A204.1 (cell line): ENCODE results near the gene IRS1.
"Not testable (repeated sequence)": the region's sequence is repeated elsewhere in the genome, so short reads cannot be mapped to it uniquely, and the experiment has no call there.

Experiments
- FAIRE-seq: peaks from 2 replicates; lab custom pipeline; 2012; peaks lifted over from hg19 to GRCh38; lab: Jason Lieb, UNC

The IRS1 gene

DNA sequence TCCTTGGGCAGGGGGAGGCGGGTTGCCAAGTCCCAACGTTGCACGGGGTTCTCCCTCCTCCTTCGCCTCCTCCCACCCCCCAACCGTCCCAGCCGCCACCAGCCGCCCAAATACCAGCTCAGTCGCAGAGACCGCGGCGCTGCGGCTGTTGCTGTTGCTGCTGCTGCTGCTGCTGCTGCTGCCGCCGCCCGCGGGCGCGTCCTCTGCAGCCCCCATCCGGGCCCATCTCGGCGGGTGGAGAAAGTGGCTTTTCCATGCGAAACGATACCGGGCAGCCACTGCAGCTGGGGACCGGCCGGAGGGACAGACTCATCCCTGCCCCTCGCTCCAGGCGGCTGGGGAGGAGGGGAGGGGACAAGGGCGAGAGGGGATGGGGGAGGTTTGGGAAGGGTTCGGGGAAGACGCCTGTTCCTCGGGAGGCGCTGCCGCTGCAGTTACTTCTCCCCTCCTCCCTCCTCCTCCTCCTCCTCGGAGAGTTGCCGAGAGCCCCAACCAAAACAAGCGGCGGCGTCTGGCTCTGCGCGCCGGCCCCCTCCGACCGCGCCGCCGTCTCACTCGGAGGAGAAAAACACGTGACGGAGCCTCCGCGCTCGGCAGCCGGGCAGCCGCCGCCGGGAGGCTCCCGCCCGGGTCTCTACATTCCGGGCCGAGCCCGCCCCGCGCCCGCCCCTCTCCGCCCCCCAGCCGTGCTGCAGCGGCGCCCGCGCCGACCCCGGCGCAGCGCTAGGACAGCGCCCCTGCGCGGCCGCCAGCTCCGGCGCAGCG is at the start of gene IRS1:
Gene IRS1, minus strand, starts transcription at position 610 of the 765 bp plus-strand sequence. CDS start 1,082 bp downstream, outside the sequence.
- FAIRE-seq: no peak

GRCh38 chr2:226849349-226849748 is 49.7 kb upstream of the IRS1 start:
- FAIRE-seq: no peak

DNA sequence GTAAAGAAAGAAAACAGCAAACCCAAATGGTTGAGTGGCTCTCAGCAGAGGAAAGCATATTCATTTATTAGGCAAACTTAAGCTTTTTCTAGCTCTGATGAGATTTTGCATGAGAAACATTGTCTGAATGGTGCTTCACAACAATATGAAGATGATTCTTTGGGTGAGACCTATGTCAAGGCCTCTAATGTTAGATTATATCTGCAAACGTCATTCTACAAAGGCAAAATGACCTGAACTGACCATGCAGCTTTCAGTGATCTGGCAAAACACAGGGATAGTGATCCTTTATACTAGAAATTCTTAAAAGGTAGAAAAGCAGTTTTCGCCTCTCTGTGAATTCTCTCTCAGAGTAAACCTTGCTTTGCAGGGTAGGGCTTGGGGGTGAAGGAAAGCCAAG is 47.9 kb upstream of the IRS1 start:
- FAIRE-seq: no peak

- FAIRE-seq: no peak
Measured at GRCh38 chr2:226847090-226847489, 47.5 kb upstream of the IRS1 start.

DNA sequence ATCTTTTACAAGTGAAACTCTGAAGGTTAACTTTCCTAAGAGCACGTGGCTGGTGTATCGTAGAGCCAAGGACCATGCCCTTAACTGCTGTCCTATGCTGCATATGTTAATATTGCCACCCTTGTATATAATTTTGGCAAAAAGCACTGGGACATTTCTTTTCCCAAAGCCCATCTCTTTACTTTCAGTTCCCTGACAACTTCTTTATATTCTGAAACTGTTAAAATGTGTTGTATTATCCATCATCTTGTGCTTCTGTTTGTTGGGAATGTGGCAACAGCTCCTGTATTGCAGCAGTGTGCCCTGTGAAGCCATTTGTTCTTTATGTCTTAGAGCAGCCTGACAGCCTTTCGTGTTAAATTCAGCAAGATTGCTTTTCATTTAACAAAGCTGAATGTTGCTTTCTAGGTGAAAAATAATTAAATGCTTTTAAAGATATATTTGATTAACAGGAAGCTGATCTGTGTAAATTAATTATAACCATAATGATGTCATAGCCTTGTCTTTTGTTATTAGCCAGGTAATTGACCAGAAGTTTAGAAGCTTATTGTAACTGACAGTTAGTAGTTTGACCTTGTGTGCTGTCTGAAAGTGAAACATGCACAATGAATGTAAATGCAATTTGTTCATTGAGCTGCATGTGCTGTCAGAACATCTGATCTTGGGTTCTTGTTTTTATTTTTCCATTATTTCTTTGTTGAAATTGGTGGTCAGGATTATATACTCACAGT is 45.9 kb upstream of the IRS1 start:
- no peak for FAIRE-seq

- FAIRE-seq: not testable (repeated sequence)
Measured at GRCh38 chr2:226843001-226843400, 43.4 kb upstream of the IRS1 start.

- no peak for FAIRE-seq
Measured at GRCh38 chr2:226839951-226840350, 40.3 kb upstream of the IRS1 start.

GRCh38 chr2:226839161-226839560 is 39.5 kb upstream of the IRS1 start:
- FAIRE-seq: no peak

- FAIRE-seq: no peak
Measured at GRCh38 chr2:226838722-226839121, 39.1 kb upstream of the IRS1 start.

- no peak for FAIRE-seq
Measured at GRCh38 chr2:226837787-226838603, 38.4 kb upstream of the IRS1 start.

GRCh38 chr2:226837334-226837733 is 37.7 kb upstream of the IRS1 start:
- FAIRE-seq: no peak

DNA sequence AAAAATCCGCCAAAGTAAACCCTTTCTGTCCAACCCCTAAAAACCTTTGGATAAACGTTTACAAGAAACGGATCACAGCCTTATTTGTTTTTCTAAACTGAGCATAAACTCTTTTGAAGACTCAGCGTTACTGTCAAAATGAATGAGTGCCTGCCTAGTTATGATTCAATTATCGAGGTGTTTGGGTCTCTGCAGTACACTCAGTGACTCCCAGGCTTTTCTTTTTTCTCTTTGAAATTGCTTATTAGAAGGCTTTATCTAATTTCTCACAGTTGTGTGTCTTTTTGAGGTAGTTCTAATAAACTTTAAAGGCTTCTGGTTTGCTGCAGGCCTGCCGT is 36.9 kb upstream of the IRS1 start:
- no peak for FAIRE-seq

DNA sequence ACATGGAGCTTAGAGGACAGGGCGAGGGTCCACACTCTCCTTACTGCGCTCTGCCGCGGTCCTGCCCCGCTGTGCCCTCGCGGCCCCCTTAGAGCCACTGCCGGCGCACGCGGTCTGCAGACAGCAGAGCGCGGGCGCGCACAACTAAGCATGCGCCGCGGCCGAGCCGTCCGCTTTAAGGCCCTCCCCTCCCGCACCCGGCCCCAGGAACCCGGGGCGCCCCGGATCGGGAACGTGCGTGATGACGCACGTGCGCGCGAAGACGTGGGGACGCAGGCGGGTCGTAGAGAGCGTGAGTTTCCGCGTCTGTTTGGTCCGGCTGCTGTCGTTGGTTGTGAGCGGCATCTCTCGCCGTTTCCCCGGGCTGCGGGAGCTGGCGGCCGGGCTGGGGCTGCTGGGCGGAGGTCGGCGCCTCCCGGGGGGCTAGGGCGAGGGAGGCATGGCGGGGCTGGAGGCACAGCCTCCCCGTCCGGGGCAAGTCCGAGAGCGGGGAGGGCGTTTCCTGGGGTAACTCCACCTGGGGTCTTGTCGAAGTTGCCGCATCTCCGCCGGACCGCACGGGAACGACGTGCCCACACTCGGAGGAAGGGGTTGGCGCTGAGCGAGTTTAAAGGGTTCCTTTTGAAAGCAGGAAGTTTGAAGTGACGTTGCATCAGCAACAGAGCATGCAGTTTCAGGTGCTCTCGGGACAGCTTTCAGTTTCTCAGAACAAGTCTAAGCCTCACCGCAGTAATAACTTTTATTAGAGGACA is 36.4 kb upstream of the IRS1 start, which contains the start of gene RHBDD1:
Gene RHBDD1, plus strand, starts transcription at position 259 of the 752 bp plus-strand sequence. CDS start 28,640 bp downstream, outside the sequence.
- FAIRE-seq: peak; percentile 61

GRCh38 chr2:226835420-226835795 is 35.8 kb upstream of the IRS1 start:
- FAIRE-seq: no peak

GRCh38 chr2:226834880-226835279 is 35.3 kb upstream of the IRS1 start:
- FAIRE-seq: not testable (repeated sequence)

- FAIRE-seq: no peak
Measured at GRCh38 chr2:226832061-226832460, 32.4 kb upstream of the IRS1 start.

DNA sequence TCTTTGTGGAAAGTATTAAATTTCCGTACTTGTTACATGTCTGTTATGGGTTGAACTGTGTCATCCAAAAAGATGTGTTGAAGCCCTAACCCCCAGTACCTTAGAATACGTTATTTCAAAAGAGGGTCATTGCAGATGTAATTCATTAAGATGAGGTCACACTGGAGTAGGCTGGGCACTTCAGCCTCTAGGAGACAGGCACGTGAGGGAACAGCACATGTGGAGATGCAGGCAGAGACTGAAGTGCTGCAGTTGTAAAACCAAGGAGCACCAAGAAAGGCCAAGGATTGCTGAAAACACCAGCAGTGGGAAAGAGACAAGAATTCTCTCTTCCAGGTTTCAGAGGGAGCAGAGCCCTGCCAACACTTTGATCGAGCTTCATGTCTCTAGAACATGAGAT is 31.6 kb upstream of the IRS1 start:
- FAIRE-seq: no peak

DNA sequence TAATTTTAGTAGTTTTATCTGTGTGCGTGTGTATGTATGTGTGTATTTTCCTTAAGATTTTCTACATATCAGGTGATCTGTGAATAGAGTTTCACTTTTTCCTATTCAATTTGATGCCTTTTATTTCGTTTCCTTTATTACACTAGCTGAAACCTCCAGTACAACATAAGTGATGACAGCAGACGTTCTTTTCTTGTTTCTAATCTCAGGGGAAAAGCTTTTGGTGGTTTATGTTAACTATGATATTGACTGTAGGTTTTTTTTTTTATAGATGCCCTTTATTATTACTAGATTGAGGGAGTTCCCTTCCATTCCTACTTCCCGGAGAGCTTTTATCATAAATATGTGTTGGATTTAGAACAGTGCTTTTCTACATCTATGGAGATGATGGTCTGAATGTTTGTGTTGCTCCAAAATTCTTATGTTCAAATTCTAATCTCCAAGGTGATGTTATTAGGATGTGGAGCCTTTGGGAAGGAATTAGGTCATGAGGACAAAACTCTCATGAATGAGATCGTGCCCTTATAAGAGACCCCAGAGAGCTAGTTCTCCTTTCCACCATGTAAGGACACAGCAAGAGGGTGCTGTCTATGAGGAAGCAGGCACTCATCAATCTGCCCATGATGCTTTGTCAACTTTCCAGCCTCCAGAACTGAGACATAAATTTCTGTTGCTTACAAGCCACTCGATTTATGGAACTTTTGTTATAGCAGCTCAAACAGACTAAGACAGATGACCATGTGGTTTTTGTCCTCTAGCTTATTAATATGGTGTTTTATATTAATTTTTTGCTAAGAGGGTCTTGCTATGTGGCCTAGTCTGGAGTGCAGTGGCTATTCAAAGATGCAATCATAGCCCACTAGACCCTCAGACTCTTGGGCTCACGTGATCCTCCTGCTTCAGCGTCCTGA is 30.4 kb upstream of the IRS1 start:
- no peak for FAIRE-seq

DNA sequence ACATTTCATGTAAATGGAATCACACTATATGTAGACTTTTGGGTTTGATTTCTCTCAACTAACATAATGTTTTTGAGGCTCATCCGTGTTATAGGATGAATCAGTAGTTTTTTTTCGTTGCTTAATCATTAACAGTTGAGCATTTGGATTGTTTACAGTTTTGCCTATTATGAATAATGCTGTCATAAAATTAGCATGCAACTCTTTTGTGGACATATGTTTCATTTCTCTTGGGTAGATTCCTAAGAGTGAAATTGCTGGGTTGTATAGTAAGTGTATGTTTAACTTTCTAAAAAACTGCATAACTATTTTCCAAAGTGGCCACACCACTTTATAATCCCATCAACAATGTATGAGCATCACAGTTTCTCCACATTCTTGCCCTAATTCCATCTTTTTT is 28.6 kb upstream of the IRS1 start:
- no peak for FAIRE-seq

DNA sequence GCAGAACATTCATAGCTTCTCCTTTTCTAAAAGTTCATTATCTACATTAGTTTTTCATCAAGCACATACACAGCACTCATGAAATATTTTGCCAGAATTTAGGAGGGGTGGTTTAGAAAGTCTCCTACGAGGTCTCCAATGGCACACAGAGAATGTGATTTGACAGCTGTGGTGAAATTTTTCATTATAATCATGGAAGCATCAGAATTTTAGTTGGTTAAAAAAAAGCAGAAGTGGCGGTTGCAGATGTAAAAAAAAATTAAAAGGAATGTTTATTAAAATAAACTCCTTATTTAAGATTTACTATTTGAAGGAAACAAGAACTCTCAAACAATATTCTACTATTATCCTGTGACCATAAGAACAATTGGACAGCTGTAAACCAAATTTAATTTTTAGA is 25.4 kb upstream of the IRS1 start:
- no peak for FAIRE-seq

DNA sequence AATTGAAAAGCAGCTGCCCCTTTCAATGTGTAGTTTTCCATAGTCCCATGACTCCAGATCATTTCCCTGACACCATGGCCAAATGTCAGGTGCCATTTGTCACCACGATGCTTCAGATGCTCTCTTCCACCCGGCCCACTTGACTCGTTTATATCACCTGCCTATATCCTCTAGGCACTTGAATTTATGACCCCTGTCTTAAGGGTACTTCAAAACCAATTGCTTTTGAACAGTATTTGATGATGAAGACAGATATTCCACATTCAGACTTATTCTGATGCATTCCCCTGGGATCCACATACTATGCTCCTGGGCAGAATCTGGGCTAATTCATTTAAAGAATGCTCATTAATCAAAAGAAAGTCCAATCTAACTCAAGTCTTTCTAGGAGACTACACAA is 19.3 kb upstream of the IRS1 start:
- FAIRE-seq: no peak
